H1 (cell line): ENCODE data around the gene KCNA10. TPM values are rescaled to one million over a fixed set of nuclear protein-coding genes. Genes with fewer than 3 reads are reported as not detected.

ENCODE experiments used
- CTCF ChIA-PET: fragments of 300-600 bp; sonication (Branson Sonifier 250); formaldehyde crosslinking; loops from one replicate; lab custom pipeline; 2021; ENCODE audit not compliant: partially characterized antibody; lab: Charles Lee
- POLR2A ChIA-PET: fragments of 300-600 bp; sonication (Branson Sonifier 250); formaldehyde crosslinking; loops from one replicate; lab custom pipeline; 2021; ENCODE audit warnings: inconsistent platforms; ENCODE audit not compliant: partially characterized antibody; lab: Charles Lee
- DNase-seq, 2 experiments: peaks; one replicate each; pipeline versions ENCODE4 v3.0.0 to v3.0.0-alpha.2; 2010 to 2022; ENCODE audit warnings: low spot score in 2 of 2, low read depth in 1 of 2, mixed read lengths in 1 of 2
- FAIRE-seq: peaks from 2 replicates; lab custom pipeline; 2011; peaks lifted over from hg19 to GRCh38; lab: Jason Lieb, UNC
- H2AFZ ChIP-seq: 2 replicates; pipeline ENCODE4 v1.8.1; 2012; ENCODE audit warnings: low read length, inconsistent platforms
- H2AK5ac ChIP-seq: 2 replicates; pipeline ENCODE4 v1.6.1; 2013; ENCODE audit warnings: low read depth, low read length
- H2BK120ac ChIP-seq: replicated peaks from 2 replicates; pipeline ENCODE3; 2013; ENCODE audit warnings: low read depth, low read length, inconsistent platforms
- H2BK12ac ChIP-seq: 2 replicates; pipeline ENCODE4 v1.6.1; 2013; ENCODE audit warnings: low read depth, low read length
- H2BK15ac ChIP-seq: 2 replicates; pipeline ENCODE4 v1.6.1; 2013; ENCODE audit warnings: low read length
- H2BK20ac ChIP-seq: 2 replicates; pipeline ENCODE4 v1.6.1; 2013; ENCODE audit warnings: low read length
- H2BK5ac ChIP-seq: 2 replicates; pipeline ENCODE4 v1.6.1; 2013; ENCODE audit warnings: low read depth, low read length
- H3K14ac ChIP-seq: 2 replicates; pipeline ENCODE4 v1.6.1; 2013; ENCODE audit warnings: inconsistent platforms; ENCODE audit not compliant: insufficient read length
- H3K18ac ChIP-seq: 2 replicates; pipeline ENCODE4 v1.6.1; 2013; ENCODE audit warnings: low read length; ENCODE audit errors: extremely low read depth
- H3K23ac ChIP-seq: 2 replicates; pipeline ENCODE4 v1.6.1; 2013; ENCODE audit warnings: inconsistent platforms; ENCODE audit not compliant: insufficient read length
- H3K23me2 ChIP-seq: 2 replicates; pipeline ENCODE4 v1.6.1; 2013; ENCODE audit warnings: low read depth, low read length
- H3K27ac ChIP-seq: 2 replicates; pipeline ENCODE4 v1.6.1; 2011; ENCODE audit warnings: low read depth, low read length, inconsistent platforms
- H3K27me3 ChIP-seq, 4 experiments: replicated peaks in 1 of 4; 1 replicate in 1 of 4; 2 replicates in 3 of 4; pipeline versions ENCODE4 v1.6.1 to v1.8.1; 2011 to 2013; ENCODE audit warnings: low read length in 3 of 4, mild to moderate bottlenecking in 3 of 4, inconsistent platforms in 2 of 4, mixed read lengths in 2 of 4, moderate library complexity in 1 of 4; ENCODE audit not compliant: control insufficient read depth in 3 of 4, insufficient read depth in 3 of 4; ENCODE audit errors: extremely low read depth in 1 of 4
- H3K36me3 ChIP-seq, 4 experiments: 2 replicates each; pipeline versions ENCODE4 v1.6.1 to v1.8.1; 2011 to 2013; ENCODE audit warnings: mild to moderate bottlenecking in 4 of 4, low read length in 3 of 4, moderate library complexity in 2 of 4, control low read depth in 1 of 4, inconsistent platforms in 1 of 4; ENCODE audit not compliant: insufficient read depth in 4 of 4, control insufficient read depth in 2 of 4
- H3K4ac ChIP-seq: replicated peaks from 2 replicates; pipeline ENCODE3; 2013; ENCODE audit warnings: low read length, low read depth, mixed read lengths, inconsistent platforms; ENCODE audit not compliant: insufficient read length
- H3K4me1 ChIP-seq, 4 experiments: replicated peaks in 1 of 4; 1 replicate in 1 of 4; 2 replicates in 3 of 4; pipeline versions ENCODE4 v1.6.1 to v1.8.1; 2011 to 2013; ENCODE audit warnings: low read length in 3 of 4, inconsistent platforms in 2 of 4, mixed read lengths in 1 of 4; ENCODE audit not compliant: insufficient read depth in 4 of 4, control insufficient read depth in 3 of 4
- H3K4me2 ChIP-seq, 2 experiments: 2 replicates each; pipeline versions ENCODE4 v1.6.1 to v1.8.1; 2011 to 2013; ENCODE audit warnings: low read depth in 2 of 2, low read length in 2 of 2, control low read depth in 1 of 2, inconsistent platforms in 1 of 2, mild to moderate bottlenecking in 1 of 2; ENCODE audit not compliant: insufficient read depth in 1 of 2
- H3K4me3 ChIP-seq, 4 experiments: fragments of 200-600, 300-600 bp in 1 of 4; sonication (generic), shearing (Covaris generic), sonication (Bioruptor Twin) in 1 of 4; 2 replicates each; pipeline versions ENCODE4 v1.5.1 to v1.8.1; 2011 to 2016; ENCODE audit warnings: low read length in 4 of 4, low read depth in 3 of 4, control low read depth in 2 of 4, inconsistent platforms in 2 of 4, mild to moderate bottlenecking in 2 of 4, mixed read lengths in 1 of 4, moderate library complexity in 1 of 4; ENCODE audit not compliant: insufficient read depth in 2 of 4; ENCODE audit errors: extremely low read depth in 1 of 4
- H3K56ac ChIP-seq: replicated peaks from 2 replicates; pipeline ENCODE3; 2013; ENCODE audit warnings: low read depth, mild to moderate bottlenecking, mixed read lengths, low read length, inconsistent platforms; ENCODE audit not compliant: insufficient read length
- H3K79me1 ChIP-seq: 2 replicates; pipeline ENCODE4 v1.6.1; 2013; ENCODE audit warnings: low read depth, low read length, control low read depth
- H3K79me2 ChIP-seq, 2 experiments: 2 replicates each; pipeline versions ENCODE4 v1.6.1 to v1.8.1; 2012 to 2013; ENCODE audit warnings: low read length in 2 of 2, mild to moderate bottlenecking in 2 of 2, inconsistent platforms in 1 of 2; ENCODE audit not compliant: insufficient read depth in 2 of 2, control insufficient read depth in 1 of 2
- H3K9ac ChIP-seq, 4 experiments: replicated peaks in 1 of 4; 1 replicate in 1 of 4; 2 replicates in 3 of 4; pipeline versions ENCODE4 v1.6.1 to v1.8.1; 2011 to 2013; ENCODE audit warnings: low read depth in 3 of 4, low read length in 3 of 4, control low read depth in 2 of 4, mild to moderate bottlenecking in 2 of 4, moderate library complexity in 2 of 4, inconsistent platforms in 1 of 4; ENCODE audit errors: extremely low read depth in 1 of 4
- H3K9me3 ChIP-seq, 2 experiments: 2 replicates each; pipeline versions ENCODE4 v1.6.1 to v1.8.1; 2012 to 2013; ENCODE audit warnings: mild to moderate bottlenecking in 2 of 2, moderate library complexity in 2 of 2, control low read depth in 1 of 2, inconsistent platforms in 1 of 2, low read depth in 1 of 2, low read length in 1 of 2, mixed read lengths in 1 of 2; ENCODE audit not compliant: insufficient read depth in 2 of 2
- H4K20me1 ChIP-seq, 2 experiments: replicated peaks in 1 of 2; 2 replicates each; pipeline versions ENCODE3 to v1.8.1; 2011 to 2013; ENCODE audit warnings: inconsistent platforms in 2 of 2, low read length in 2 of 2, mild to moderate bottlenecking in 1 of 2; ENCODE audit not compliant: insufficient read depth in 2 of 2, control insufficient read depth in 1 of 2
- H4K5ac ChIP-seq: 2 replicates; pipeline ENCODE4 v1.6.1; 2013; ENCODE audit warnings: low read length, low read depth, mixed read lengths, inconsistent platforms; ENCODE audit not compliant: insufficient read length
- H4K8ac ChIP-seq: 2 replicates; pipeline ENCODE4 v1.8.0; 2013; ENCODE audit warnings: mild to moderate bottlenecking, moderate library complexity, low read length, inconsistent platforms; ENCODE audit not compliant: insufficient read depth; ENCODE audit errors: extremely low read depth
- H4K91ac ChIP-seq: replicated peaks from 2 replicates; pipeline ENCODE3; 2013; ENCODE audit warnings: low read length, mixed read lengths, inconsistent platforms; ENCODE audit not compliant: insufficient read length
- CBX8 ChIP-seq: fragments of 300-800, 300-1000 bp; sonication (generic); IDR thresholded peaks from 2 replicates; pipeline ENCODE4 v1.7.1; 2016; ENCODE audit warnings: low read depth, low read length, borderline replicate concordance
- CEBPB ChIP-seq: IDR thresholded peaks from 2 replicates; pipeline ENCODE4 v1.6.1; 2012; ENCODE audit warnings: low read depth, low read length
- CREB1 ChIP-seq: IDR thresholded peaks from 2 replicates; pipeline ENCODE4 v1.6.1; 2012; ENCODE audit warnings: inconsistent platforms
- GABPA ChIP-seq: IDR thresholded peaks from 2 replicates; pipeline ENCODE4 v1.6.1; 2011; ENCODE audit warnings: mild to moderate bottlenecking, low read length, moderate library complexity, borderline replicate concordance; ENCODE audit not compliant: insufficient read depth
- JUN ChIP-seq: IDR thresholded peaks from 2 replicates; pipeline ENCODE4 v1.6.1; 2011; ENCODE audit warnings: low read depth, mild to moderate bottlenecking, improper control_type of control experiment, low read length
- SIN3A ChIP-seq, 2 experiments: IDR thresholded peaks in 1 of 2; conservative IDR thresholded peaks in 1 of 2; 2 replicates each; pipeline ENCODE4 v1.6.1; 2011 to 2012; ENCODE audit warnings: low read length in 2 of 2, improper control_type of control experiment in 1 of 2, low read depth in 1 of 2, mild to moderate bottlenecking in 1 of 2
- TEAD4 ChIP-seq: IDR thresholded peaks from 2 replicates; pipeline ENCODE4 v1.6.1; 2012; ENCODE audit warnings: low read depth, low read length, inconsistent platforms, mixed read lengths
- WGBS, 2 experiments: shearing (Covaris generic) in 1 of 2; methylation state at CpG; one replicate each; pipeline versions ENCODE4 v1.1.6 to v1.1.7; 2013 to 2015; ENCODE audit warnings: low lambda C conversion rate in 2 of 2, mixed read lengths in 2 of 2, inconsistent platforms in 1 of 2, low coverage in 1 of 2, missing lambda C conversion rate in 1 of 2; ENCODE audit not compliant: insufficient replicate concordance in 2 of 2, insufficient coverage in 1 of 2, insufficient read length in 1 of 2; ENCODE audit errors: extremely low coverage in 1 of 2, missing lambda C conversion rate in 1 of 2; 5-methylcytosine and 5-hydroxymethylcytosine counted together
- polyA plus RNA-seq, 7 experiments: library from polyadenylated mRNA; depleted of rRNA in 3 of 7; stranded (reverse) in 5 of 7; unstranded in 2 of 7; fragments of >200 nt in 5 of 7; fragments of 200-250 nt in 2 of 7; gene quantifications; 1 replicate in 5 of 7; 2 replicates in 1 of 7; 4 replicates in 1 of 7; pipeline versions ENCODE4 v1.2.1 to v1.2.3, GENCODE V29; 2011 to 2013; ENCODE audit warnings: missing spikeins in 2 of 7, mixed read lengths in 2 of 7
- total RNA-seq: library from RNA; stranded (reverse); fragmentation: NEBNext Ultra II Directional; extraction: Animal tissue kit (Norgen Biotek cat#: 25700); gene quantifications from 2 replicates; pipeline ENCODE4 v1.2.1, GENCODE V29; 2021

The KCNA10 gene
- total and polyA plus RNA-seq, 2 of the 8 experiments (the other 6 are each of a cell fraction or from before 2014, with no cell fraction given): not detected

DNA sequence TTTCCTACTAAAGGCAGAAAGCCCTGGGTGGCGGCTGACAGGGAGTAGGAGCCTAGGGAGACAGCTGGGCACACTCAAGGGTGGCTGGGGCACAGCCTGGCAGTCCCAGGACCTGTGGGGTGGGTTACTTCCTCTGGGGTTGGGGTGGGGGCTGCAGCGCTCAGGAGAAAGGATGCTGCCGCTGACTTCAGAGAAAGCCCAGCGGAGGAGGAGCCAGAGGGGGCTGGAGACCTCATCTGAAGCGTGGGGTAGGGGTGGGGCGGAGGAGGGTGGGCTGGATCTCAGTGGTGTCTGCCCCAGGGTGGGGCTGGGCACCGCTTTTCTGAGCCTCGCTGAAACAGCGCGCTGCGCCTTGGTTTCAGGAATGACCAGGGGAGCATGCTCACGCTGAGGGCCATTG lies 30.8 kb downstream of the KCNA10 start:
- Histone ChIP-seq H3K23me2 (no peaks in the 10 kb centered on the region), H2BK120ac (no peak overlapping the region), H4K5ac (no peak overlapping the region), H3K9me3 (no peaks in the 10 kb centered on the region), H3K4me3 (no peak overlapping the region), H3K4me2 (no peak overlapping the region), H2AFZ (no peak overlapping the region), H4K20me1 (no peaks in the 10 kb centered on the region), H3K79me1 (no peaks in the 10 kb centered on the region), H3K4me1 (peaks cover 0 to 13% (median under 1%) of the 10 kb centered on the region in 4 experiments; a peak in 2 of 7 replicates), H2AK5ac (no peak overlapping the region), H2BK15ac (no peak overlapping the region), H3K9ac (no peak overlapping the region), H3K18ac (no peak overlapping the region), H3K4ac (no peak overlapping the region), H2BK20ac (no peak overlapping the region), H4K8ac (no peak overlapping the region), H4K91ac (no peak overlapping the region), H3K79me2 (no peaks in the 10 kb centered on the region), H3K27me3 (no peaks in the 10 kb centered on the region), H2BK12ac (no peak overlapping the region), H3K56ac (no peak overlapping the region), H3K36me3 (no peaks in the 10 kb centered on the region), H2BK5ac (no peak overlapping the region; the same call in 1 of the 2 replicates), H3K27ac (no peak overlapping the region), H3K23ac (no peak overlapping the region), H3K14ac (no peak overlapping the region)
- POLR2A ChIA-PET: no interaction called here
- 93% methylated on average over 3 of the region's 12 CpGs; no CpG with 5 or more reads in 1 of the 2 experiments for WGBS, 2 experiments
- no peak for DNase-seq
- CTCF ChIA-PET: interaction anchor here (0.9 to 3.5 kb wide), 3 partner anchors 8 to 280 kb away, joined by 3 to 27 read pairs (median 4); no protein-coding TSS in a partner anchor
- no peak for FAIRE-seq
- TF ChIP-seq SIN3A (conservative IDR thresholded peaks at IDR 0.05 in 1 of 2, IDR thresholded peaks at IDR 0.05 in 1 of 2; ENCODE audit: low read depth in 1 of 2, low read length in 2 of 2): no peak
- TF ChIP-seq JUN: no peak
- TF ChIP-seq CEBPB: no peak
- no peak for TF ChIP-seq GABPA
- no peak for TF ChIP-seq CREB1
- TF ChIP-seq TEAD4: no peak
- TF ChIP-seq CBX8: no peak
